Duodenal mucosa (tissue), 2 donors: ENCODE data around the gene WDR64.

Experiments
- H3K27ac ChIP-seq: one replicate; pipeline ENCODE4 v1.7.0; 2013; ENCODE audit warnings: low read depth, low read length
- H3K27me3 ChIP-seq, 2 donors: one replicate each; pipeline ENCODE4 v1.7.0; 2013; ENCODE audit warnings: low read length in 2 of 2, control low read depth in 1 of 2; ENCODE audit not compliant: insufficient read depth in 2 of 2, control insufficient read depth in 1 of 2
- H3K36me3 ChIP-seq, 2 donors: one replicate each; pipeline ENCODE4 v1.7.0; 2013; ENCODE audit warnings: low read length in 2 of 2, control low read depth in 1 of 2; ENCODE audit not compliant: insufficient read depth in 2 of 2, control insufficient read depth in 1 of 2
- H3K4me1 ChIP-seq, 2 donors: one replicate each; pipeline ENCODE4 v1.7.0; 2013; ENCODE audit warnings: low read length in 2 of 2, control low read depth in 1 of 2; ENCODE audit not compliant: insufficient read depth in 2 of 2, control insufficient read depth in 1 of 2
- H3K4me3 ChIP-seq, 2 donors: one replicate each; pipeline ENCODE4 v1.7.0; 2013; ENCODE audit warnings: low read length in 2 of 2, low read depth in 1 of 2
- H3K9ac ChIP-seq, 2 donors: one replicate each; pipeline ENCODE4 v1.7.0; 2013; ENCODE audit warnings: low read length in 2 of 2, low read depth in 1 of 2
- H3K9me3 ChIP-seq, 2 donors: one replicate each; pipeline ENCODE4 v1.7.0; 2013; ENCODE audit warnings: low read length in 2 of 2, control low read depth in 1 of 2; ENCODE audit not compliant: control insufficient read depth in 1 of 2

Gene WDR64

GRCh38 chr1:241827264-241827663, 175.2 kb downstream of the WDR64 start:
- Histone ChIP-seq H3K27me3 (no peaks in the 10 kb centered on the region), H3K9me3 (no peaks in the 10 kb centered on the region), H3K36me3 (no peaks in the 10 kb centered on the region), H3K9ac (no peak overlapping the region), H3K4me1 (no peaks in the 10 kb centered on the region), H3K4me3 (no peak overlapping the region), H3K27ac (no peak overlapping the region)

- Histone ChIP-seq H3K36me3 (no peaks in the 10 kb centered on the region), H3K27me3 (no peaks in the 10 kb centered on the region), H3K9ac (no peak overlapping the region)
These were observed 176.5 kb downstream of the WDR64 start for GRCh38 chr1:241828463-241829021.

GRCh38 chr1:241829468-241829867, 177.4 kb downstream of the WDR64 start:
- Histone ChIP-seq H3K9ac (no peak overlapping the region), H3K27ac (no peak overlapping the region), H3K36me3 (no peaks in the 10 kb centered on the region), H3K4me3 (no peak overlapping the region), H3K4me1 (no peaks in the 10 kb centered on the region), H3K27me3 (no peaks in the 10 kb centered on the region), H3K9me3 (no peaks in the 10 kb centered on the region)

More at GRCh38 chr1:241828463-241829021, 176.5 kb downstream of the WDR64 start:
- Histone ChIP-seq H3K9me3 (no peaks in the 10 kb centered on the region), H3K4me1 (no peaks in the 10 kb centered on the region), H3K27ac (no peak overlapping the region), H3K4me3 (no peak overlapping the region)

- H3K4me3 ChIP-seq: no peak overlapping the region
- H3K36me3 ChIP-seq: no peaks in the 10 kb centered on the region
- no peaks in the 10 kb centered on the region for H3K4me1 ChIP-seq
- H3K27ac ChIP-seq: no peak overlapping the region
- no peaks in the 10 kb centered on the region for H3K9me3 ChIP-seq
- no peak overlapping the region for H3K9ac ChIP-seq
- H3K27me3 ChIP-seq: no peaks in the 10 kb centered on the region
These were observed 182.8 kb downstream of the WDR64 start for GRCh38 chr1:241834733-241835377.

- Histone ChIP-seq H3K9ac (no peak overlapping the region), H3K27ac (no peak overlapping the region), H3K36me3 (no peaks in the 10 kb centered on the region), H3K9me3 (no peaks in the 10 kb centered on the region), H3K4me3 (no peak overlapping the region), H3K4me1 (no peaks in the 10 kb centered on the region), H3K27me3 (no peaks in the 10 kb centered on the region)
These were observed 184.9 kb downstream of the WDR64 start for GRCh38 chr1:241836941-241837340.

GRCh38 chr1:241837416-241837815, 185.3 kb downstream of the WDR64 start:
- Histone ChIP-seq H3K27me3 (no peaks in the 10 kb centered on the region), H3K9ac (no peak overlapping the region), H3K4me3 (no peak overlapping the region), H3K9me3 (no peaks in the 10 kb centered on the region), H3K36me3 (no peaks in the 10 kb centered on the region), H3K27ac (no peak overlapping the region), H3K4me1 (no peaks in the 10 kb centered on the region)

- Histone ChIP-seq H3K9me3 (no peaks in the 10 kb centered on the region), H3K27me3 (no peaks in the 10 kb centered on the region), H3K9ac (no peak overlapping the region)
These were observed 185.8 kb downstream of the WDR64 start for GRCh38 chr1:241837901-241838300.

GRCh38 chr1:241838897-241839296, 186.8 kb downstream of the WDR64 start:
- H3K9ac ChIP-seq: no peak overlapping the region
- H3K9me3 ChIP-seq: no peaks in the 10 kb centered on the region
- no peaks in the 10 kb centered on the region for H3K36me3 ChIP-seq
- H3K27me3 ChIP-seq: no peaks in the 10 kb centered on the region
- no peak overlapping the region for H3K4me3 ChIP-seq
- H3K27ac ChIP-seq: no peak overlapping the region
- H3K4me1 ChIP-seq: no peaks in the 10 kb centered on the region

More at GRCh38 chr1:241837901-241838300, 185.8 kb downstream of the WDR64 start:
- no peaks in the 10 kb centered on the region for H3K4me1 ChIP-seq
- no peak overlapping the region for H3K27ac ChIP-seq
- no peak overlapping the region for H3K4me3 ChIP-seq
- H3K36me3 ChIP-seq: no peaks in the 10 kb centered on the region

- Histone ChIP-seq H3K4me1 (no peaks in the 10 kb centered on the region), H3K9me3 (no peaks in the 10 kb centered on the region), H3K9ac (no peak overlapping the region), H3K4me3 (no peak overlapping the region), H3K27me3 (no peaks in the 10 kb centered on the region), H3K27ac (no peak overlapping the region), H3K36me3 (no peaks in the 10 kb centered on the region)
These were observed 187.4 kb downstream of the WDR64 start for GRCh38 chr1:241839369-241839979.

- no peaks in the 10 kb centered on the region for H3K27me3 ChIP-seq
- no peaks in the 10 kb centered on the region for H3K4me1 ChIP-seq
- H3K9ac ChIP-seq: no peak overlapping the region
- no peak overlapping the region for H3K4me3 ChIP-seq
- no peak overlapping the region for H3K27ac ChIP-seq
- H3K9me3 ChIP-seq: no peaks in the 10 kb centered on the region
- H3K36me3 ChIP-seq: no peaks in the 10 kb centered on the region
These were observed 188.1 kb downstream of the WDR64 start for GRCh38 chr1:241840164-241840563.
